GM18951 (cell line): ENCODE results near the gene CEACAM19.
"Not testable (repeated sequence)": the region's sequence is repeated elsewhere in the genome, so short reads cannot be mapped to it uniquely, and the experiment has no call there.

Experiments used
- POLR2A ChIP-seq: IDR thresholded peaks from 4 replicates; pipeline ENCODE4 v1.6.1; 2011; ENCODE audit warnings: mild to moderate bottlenecking; ENCODE audit not compliant: insufficient read length, insufficient read depth; ENCODE audit errors: extremely low read depth
- in situ Hi-C: fragments of 300-500 bp; cut with MboI; formaldehyde crosslinking; loops from one replicate; pipeline ENCODE4 v1.12.0; 2022; ENCODE audit warnings: low sequenced_read_pairs, mixed read lengths, inconsistent platforms; ENCODE audit not compliant: unreplicated experiment

The CEACAM19 gene

GRCh38 chr19:44708940-44709339, 37.7 kb downstream of the CEACAM19 start:
- no peak for TF ChIP-seq POLR2A
- in situ Hi-C loops, result no loop called here

- in situ Hi-C loops, result not testable (repeated sequence)
Measured at GRCh38 chr19:44709434-44710266, 38.4 kb downstream of the CEACAM19 start.

- no peak for TF ChIP-seq POLR2A
- in situ Hi-C loops, result no loop called here
Measured at GRCh38 chr19:44710483-44710882, 39.2 kb downstream of the CEACAM19 start.

- TF ChIP-seq POLR2A, result no peak
- in situ Hi-C loops, result no loop called here
Measured at GRCh38 chr19:44712864-44713515, 41.7 kb downstream of the CEACAM19 start.

GRCh38 chr19:44714597-44715169, 43.4 kb downstream of the CEACAM19 start:
- in situ Hi-C loops, result no loop called here
- TF ChIP-seq POLR2A, result no peak

GRCh38 chr19:44717603-44718002, 46.3 kb downstream of the CEACAM19 start:
- TF ChIP-seq POLR2A, result no peak
- in situ Hi-C loops, result no loop called here

- in situ Hi-C loops, result no loop called here
- no peak for TF ChIP-seq POLR2A
Measured at GRCh38 chr19:44718441-44719261, 47.4 kb downstream of the CEACAM19 start.

GRCh38 chr19:44719262-44719701, 48.0 kb downstream of the CEACAM19 start:
- in situ Hi-C loops, result no loop called here
- TF ChIP-seq POLR2A, result no peak

GRCh38 chr19:44720396-44720795, 49.1 kb downstream of the CEACAM19 start:
- in situ Hi-C loops, result loop anchor here (10.0 kb wide), 1 partner anchor 54 kb away; the partner anchor contains the start of gene CBLC

GRCh38 chr19:44720945-44721344, 49.7 kb downstream of the CEACAM19 start:
- no peak for TF ChIP-seq POLR2A
- in situ Hi-C loops, result loop anchor here (10.0 kb wide), 1 partner anchor 54 kb away; the partner anchor contains the start of gene CBLC

- in situ Hi-C loops, result loop anchor here (10.0 kb wide), 1 partner anchor 53 kb away; the partner anchor contains the start of gene CBLC
Measured at GRCh38 chr19:44721369-44721768, 50.1 kb downstream of the CEACAM19 start.

- in situ Hi-C loops, result loop anchor here (10.0 kb wide), 1 partner anchor 52 kb away; the partner anchor contains the start of gene CBLC
- no peak for TF ChIP-seq POLR2A
Measured at GRCh38 chr19:44722131-44723121, 51.1 kb downstream of the CEACAM19 start.
